ENCODE results near the gene ATXN7. TPM values are rescaled to one million over a fixed set of nuclear protein-coding genes. Genes with fewer than 3 reads are reported as not detected.

Gene ATXN7
- total RNA-seq, 4 donors from 2014 or later, result 3.3 to 42.5 (median 17.9) TPM

DNA sequence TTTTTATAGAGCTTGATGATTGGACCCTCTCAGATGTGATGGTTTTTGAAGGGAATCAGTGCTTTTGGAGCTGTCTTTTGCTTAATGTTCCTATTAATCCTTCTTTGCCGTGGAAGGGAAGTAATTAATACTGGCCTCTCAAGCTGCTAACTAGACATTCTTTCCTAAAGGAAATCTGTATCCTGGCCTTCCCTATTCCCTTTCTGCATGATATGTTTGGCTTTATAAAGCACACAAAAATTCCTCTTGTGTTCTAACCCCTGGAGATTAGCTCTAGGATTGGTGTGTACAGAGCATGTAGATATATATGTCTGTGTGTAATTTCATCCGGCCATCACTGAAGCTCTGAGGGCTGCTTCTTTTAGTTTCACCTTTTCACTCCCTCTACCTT, 6.9 kb downstream of the ATXN7 start:
- Histone ChIP-seq H3K27me3 (no peaks in the 10 kb centered on the region), H3K4me1 (no peaks in the 10 kb centered on the region), H3K4me3 (no peak overlapping the region), H3K9me3 (no peaks in the 10 kb centered on the region), H3K27ac (no peak overlapping the region), H3K36me3 (no peaks in the 10 kb centered on the region)
- DNase-seq, result no peak
- intact Hi-C loops (cut with DNase I; ENCODE audit: low total_unique reads), result no loop called here
- TF ChIP-seq, protein P1, sequence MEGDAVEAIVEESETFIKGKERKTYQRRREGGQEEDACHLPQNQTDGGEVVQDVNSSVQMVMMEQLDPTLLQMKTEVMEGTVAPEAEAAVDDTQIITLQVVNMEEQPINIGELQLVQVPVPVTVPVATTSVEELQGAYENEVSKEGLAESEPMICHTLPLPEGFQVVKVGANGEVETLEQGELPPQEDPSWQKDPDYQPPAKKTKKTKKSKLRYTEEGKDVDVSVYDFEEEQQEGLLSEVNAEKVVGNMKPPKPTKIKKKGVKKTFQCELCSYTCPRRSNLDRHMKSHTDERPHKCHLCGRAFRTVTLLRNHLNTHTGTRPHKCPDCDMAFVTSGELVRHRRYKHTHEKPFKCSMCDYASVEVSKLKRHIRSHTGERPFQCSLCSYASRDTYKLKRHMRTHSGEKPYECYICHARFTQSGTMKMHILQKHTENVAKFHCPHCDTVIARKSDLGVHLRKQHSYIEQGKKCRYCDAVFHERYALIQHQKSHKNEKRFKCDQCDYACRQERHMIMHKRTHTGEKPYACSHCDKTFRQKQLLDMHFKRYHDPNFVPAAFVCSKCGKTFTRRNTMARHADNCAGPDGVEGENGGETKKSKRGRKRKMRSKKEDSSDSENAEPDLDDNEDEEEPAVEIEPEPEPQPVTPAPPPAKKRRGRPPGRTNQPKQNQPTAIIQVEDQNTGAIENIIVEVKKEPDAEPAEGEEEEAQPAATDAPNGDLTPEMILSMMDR (IDR thresholded peaks at IDR 0.05), result no peak
- TF ChIP-seq POLR2A (IDR thresholded peaks at IDR 0.05), result no peak

- H3K27ac ChIP-seq, result no peak overlapping the region
- H3K27me3 ChIP-seq, result no peaks in the 10 kb centered on the region
- intact Hi-C loops (cut with DNase I; ENCODE audit: low total_unique reads), result no loop called here
- H3K4me1 ChIP-seq, result no peaks in the 10 kb centered on the region
- no peak for DNase-seq
- H3K4me3 ChIP-seq, result no peak overlapping the region
- no peaks in the 10 kb centered on the region for H3K9me3 ChIP-seq
- TF ChIP-seq, protein P1 (IDR thresholded peaks at IDR 0.05), result no peak
- TF ChIP-seq POLR2A (IDR thresholded peaks at IDR 0.05), result no peak
- no peaks in the 10 kb centered on the region for H3K36me3 ChIP-seq
Measured at GRCh38 chr3:63872135-63872924, 8.7 kb downstream of the ATXN7 start.

DNA sequence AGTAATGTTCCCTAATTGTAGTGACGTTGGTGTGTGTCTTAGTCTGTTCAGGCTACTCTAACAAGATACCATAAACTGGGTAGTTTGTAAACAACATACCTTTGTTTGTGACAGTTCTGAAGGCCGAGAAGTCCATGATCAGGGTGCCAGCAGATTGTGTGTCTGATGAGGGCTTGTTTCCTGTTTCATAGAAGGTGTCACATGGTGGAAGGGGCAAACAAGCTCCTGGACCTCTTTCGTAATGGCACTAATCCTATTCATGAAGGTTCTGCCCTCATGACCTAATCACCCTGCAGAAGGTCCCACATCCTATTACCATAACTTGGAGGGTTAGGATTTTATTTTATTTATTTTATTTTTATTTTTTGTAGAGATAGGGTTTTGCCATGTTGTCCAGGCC, 11.1 kb downstream of the ATXN7 start:
- no peaks in the 10 kb centered on the region for H3K36me3 ChIP-seq
- no peaks in the 10 kb centered on the region for H3K27me3 ChIP-seq
- H3K4me3 ChIP-seq, result no peak overlapping the region
- TF ChIP-seq POLR2A (IDR thresholded peaks at IDR 0.05), result no peak
- TF ChIP-seq, protein P1 (IDR thresholded peaks at IDR 0.05), result no peak
- H3K9me3 ChIP-seq, result no peaks in the 10 kb centered on the region
- intact Hi-C loops (cut with DNase I; ENCODE audit: low total_unique reads), result no loop called here
- no peaks in the 10 kb centered on the region for H3K4me1 ChIP-seq
- no peak overlapping the region for H3K27ac ChIP-seq
- no peak for DNase-seq

- intact Hi-C loops (cut with DNase I; ENCODE audit: low total_unique reads), result no loop called here
- Histone ChIP-seq H3K4me3 (no peak overlapping the region), H3K4me1 (no peaks in the 10 kb centered on the region), H3K36me3 (no peaks in the 10 kb centered on the region), H3K9me3 (no peaks in the 10 kb centered on the region), H3K27me3 (no peaks in the 10 kb centered on the region), H3K27ac (peak overlapping the region in 1 of 2 donors; percentile 2)
- DNase-seq, result no peak
- TF ChIP-seq, protein P1 (IDR thresholded peaks at IDR 0.05), result no peak
- no peak for TF ChIP-seq POLR2A (IDR thresholded peaks at IDR 0.05)
Measured at GRCh38 chr3:63875510-63875909, 11.8 kb downstream of the ATXN7 start.

- intact Hi-C loops (cut with DNase I; ENCODE audit: low total_unique reads), result no loop called here
- Histone ChIP-seq H3K4me3 (no peak overlapping the region), H3K4me1 (no peaks in the 10 kb centered on the region), H3K27me3 (no peaks in the 10 kb centered on the region), H3K9me3 (no peaks in the 10 kb centered on the region), H3K27ac (peak overlapping the region in 1 of 2 donors; percentile 2), H3K36me3 (no peaks in the 10 kb centered on the region)
- no peak for DNase-seq
- TF ChIP-seq POLR2A (IDR thresholded peaks at IDR 0.05), result no peak
- TF ChIP-seq, protein P1 (IDR thresholded peaks at IDR 0.05), result no peak
Measured at GRCh38 chr3:63876260-63876659, 12.6 kb downstream of the ATXN7 start.
